ENCODE measurements around the gene GARIN5B.
A peak's percentile ranks its signal among the peaks of the same experiment; 100 is the strongest.

GARIN5B gene

DNA sequence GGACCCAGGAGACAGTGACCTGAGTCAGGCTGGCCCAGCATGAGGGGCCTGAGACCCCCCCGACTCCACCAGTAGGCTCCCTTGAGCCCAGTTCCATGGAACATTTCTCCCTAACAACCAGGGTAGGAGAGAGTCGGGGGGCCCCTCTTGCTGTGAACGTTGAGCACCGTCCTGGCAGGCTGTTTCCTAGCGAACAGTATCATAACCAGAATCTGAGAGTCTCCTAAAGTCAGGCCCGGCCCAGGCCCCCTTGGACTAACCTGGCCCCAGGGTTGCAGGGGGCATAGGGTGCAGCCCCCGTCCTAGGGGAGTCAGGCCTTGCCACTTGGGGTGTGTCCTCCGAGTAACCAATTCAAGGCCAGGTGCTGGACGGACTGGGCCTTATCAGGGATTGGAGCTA, 51.7 kb downstream of the GARIN5B start:
- in situ Hi-C loops (cut with HindIII; ENCODE audit: low pct_ligation_motif_present, low pct_unique_long_range_greater_than_20kb, low sequenced_read_pairs) = no loop called here
- no peak for DNase-seq

- in situ Hi-C loops (cut with HindIII; ENCODE audit: low pct_ligation_motif_present, low pct_unique_long_range_greater_than_20kb, low sequenced_read_pairs) = no loop called here
- no peak for DNase-seq
These were observed 52.6 kb downstream of the GARIN5B start for GRCh38 chr19:55310498-55310897.

DNA sequence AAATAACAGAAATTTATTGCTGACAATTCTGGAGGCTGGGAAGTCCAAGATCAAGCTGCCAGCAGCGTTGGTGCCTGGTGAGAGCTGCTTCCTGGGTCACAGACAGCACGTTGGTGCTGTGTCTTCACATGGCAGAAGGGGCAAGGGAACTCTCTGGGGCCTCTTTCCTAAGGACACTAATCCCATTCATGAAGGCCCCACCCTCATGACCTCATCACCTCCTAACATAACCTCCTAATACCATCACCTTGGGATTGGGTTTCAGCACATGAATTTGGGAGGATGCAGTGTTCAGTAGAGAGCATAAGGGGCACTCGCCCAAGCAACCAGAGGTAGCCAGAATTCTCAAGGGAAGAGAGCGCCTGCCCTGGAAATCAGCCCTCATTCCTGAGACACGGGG, 53.6 kb downstream of the GARIN5B start:
- DNase-seq = no peak
- in situ Hi-C loops (cut with HindIII; ENCODE audit: low pct_ligation_motif_present, low pct_unique_long_range_greater_than_20kb, low sequenced_read_pairs) = no loop called here

GRCh38 chr19:55308281-55308680, 54.8 kb downstream of the GARIN5B start:
- no peak for DNase-seq
- in situ Hi-C loops (cut with HindIII; ENCODE audit: low pct_ligation_motif_present, low pct_unique_long_range_greater_than_20kb, low sequenced_read_pairs) = no loop called here

DNA sequence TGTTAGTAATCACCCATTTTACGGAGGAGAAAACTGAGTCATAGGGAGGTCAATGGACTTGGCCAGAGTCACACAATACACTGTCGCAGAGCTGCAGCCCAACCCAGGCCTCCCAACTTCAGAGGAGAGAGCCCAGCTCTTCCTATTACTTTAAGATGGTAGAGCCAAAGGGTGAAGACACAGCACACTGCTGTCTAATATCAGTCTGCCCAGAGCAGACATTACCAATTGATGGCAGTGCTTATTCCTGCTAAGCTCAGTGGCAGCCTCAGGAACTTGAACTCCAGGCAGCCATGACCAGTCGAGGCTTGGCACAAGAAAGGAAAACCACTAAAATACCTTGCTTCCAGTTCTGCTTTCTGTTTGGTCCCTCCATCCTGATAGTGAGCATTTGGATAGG, 56.3 kb downstream of the GARIN5B start:
- in situ Hi-C loops (cut with HindIII; ENCODE audit: low pct_ligation_motif_present, low pct_unique_long_range_greater_than_20kb, low sequenced_read_pairs) = no loop called here

GRCh38 chr19:55305983-55306562, 57.0 kb downstream of the GARIN5B start:
- in situ Hi-C loops (cut with HindIII; ENCODE audit: low pct_ligation_motif_present, low pct_unique_long_range_greater_than_20kb, low sequenced_read_pairs) = no loop called here
- DNase-seq = no peak

More for the DNA sequence above, 56.3 kb downstream of the GARIN5B start:
- no peak for DNase-seq

DNA sequence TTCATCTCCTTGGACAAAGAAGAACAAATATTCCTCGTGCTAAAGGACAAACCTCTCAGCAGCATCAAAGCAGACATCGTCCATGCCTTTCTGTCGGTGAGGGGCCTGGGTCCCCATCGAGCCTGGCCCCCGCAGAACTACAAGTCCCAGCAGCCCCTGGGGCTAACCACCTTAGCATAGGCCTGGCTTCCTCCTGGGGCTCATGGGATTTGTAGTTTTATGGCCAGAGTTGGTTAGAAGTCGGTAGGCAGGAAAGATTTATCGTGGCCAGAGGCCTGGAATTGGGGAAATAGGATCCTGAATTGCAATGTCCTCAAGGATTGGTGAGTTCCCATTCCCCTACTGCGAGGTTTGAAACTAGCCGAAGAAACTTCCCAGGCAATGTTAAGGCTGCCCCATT, 57.6 kb downstream of the GARIN5B start:
- peak; percentile 35 for DNase-seq
- in situ Hi-C loops (cut with HindIII; ENCODE audit: low pct_ligation_motif_present, low pct_unique_long_range_greater_than_20kb, low sequenced_read_pairs) = no loop called here

GRCh38 chr19:55304980-55305379, 58.1 kb downstream of the GARIN5B start:
- no peak for DNase-seq
- in situ Hi-C loops (cut with HindIII; ENCODE audit: low pct_ligation_motif_present, low pct_unique_long_range_greater_than_20kb, low sequenced_read_pairs) = no loop called here
